IMR-90 (cell line): ENCODE results near the gene ARHGDIA. TPM values are rescaled to one million over a fixed set of nuclear protein-coding genes. Genes with fewer than 3 reads are reported as not detected.

Experiments
- ATAC-seq: fragments of 200-7000 bp; cut with Tn5 transposase; 2 replicates; pipeline ENCODE4 v1.9.1; 2020; ENCODE audit warnings: low read depth, mild to moderate bottlenecking, moderate library complexity
- BruUV-seq: library from RNA; stranded (reverse); fragments of 400-500 nt; replicated peaks from 2 replicates; lab custom pipeline; 2021; lab: Mats Ljungman, UMichigan
- CTCF ChIA-PET: fragments of 300-600 bp; formaldehyde crosslinking; extraction: SDS; loops from one replicate; lab custom pipeline; 2021; ENCODE audit warnings: antibody characterized with exemption; lab: Yijun Ruan, JAX
- POLR2A ChIA-PET: fragments of 300-600 bp; sonication (Branson Sonifier 250); formaldehyde crosslinking; loops from one replicate; lab custom pipeline; 2022; ENCODE audit warnings: antibody characterized with exemption; ENCODE audit not compliant: unreplicated experiment; lab: Charles Lee
- DNase-seq: peaks from one replicate; pipeline ENCODE4 v3.0.0; 2013
- H2AFZ ChIP-seq: replicated peaks from 2 replicates; pipeline ENCODE3; 2013; ENCODE audit warnings: low read length, mild to moderate bottlenecking; ENCODE audit not compliant: poor library complexity
- H2AK5ac ChIP-seq: 2 replicates; pipeline ENCODE4 v1.6.1; 2013; ENCODE audit warnings: low read depth, low read length, inconsistent platforms
- H2AK9ac ChIP-seq: replicated peaks from 2 replicates; pipeline ENCODE3; 2013; ENCODE audit warnings: mild to moderate bottlenecking, low read depth, low read length, moderate library complexity; ENCODE audit not compliant: poor library complexity
- H2BK120ac ChIP-seq: 2 replicates; pipeline ENCODE4 v1.6.1; 2013; ENCODE audit warnings: low read depth, low read length, inconsistent platforms
- H2BK15ac ChIP-seq: 3 replicates; pipeline ENCODE4 v1.6.1; 2013; ENCODE audit warnings: low read depth, low read length, inconsistent platforms
- H2BK20ac ChIP-seq: 2 replicates; pipeline ENCODE4 v1.6.1; 2013; ENCODE audit warnings: low read depth, mild to moderate bottlenecking, inconsistent platforms, low read length, moderate library complexity
- H2BK5ac ChIP-seq: 2 replicates; pipeline ENCODE4 v1.6.1; 2013; ENCODE audit warnings: mild to moderate bottlenecking, low read depth, low read length, inconsistent platforms; ENCODE audit not compliant: poor library complexity, severe bottlenecking
- H3K14ac ChIP-seq: replicated peaks from 2 replicates; pipeline ENCODE4 v1.6.1; 2013; ENCODE audit warnings: low read depth, low read length, inconsistent platforms
- H3K18ac ChIP-seq: 2 replicates; pipeline ENCODE4 v1.6.1; 2013; ENCODE audit warnings: low read depth, low read length, control low read depth
- H3K23ac ChIP-seq: 2 replicates; pipeline ENCODE4 v1.6.1; 2013; ENCODE audit warnings: low read depth, low read length, inconsistent platforms
- H3K27ac ChIP-seq: 2 replicates; pipeline ENCODE4 v1.5.1; 2013; ENCODE audit warnings: mild to moderate bottlenecking, control low read depth, low read length; ENCODE audit not compliant: insufficient read depth
- H3K27me3 ChIP-seq: 2 replicates; pipeline ENCODE4 v1.6.1; 2013; ENCODE audit warnings: low read length; ENCODE audit not compliant: control insufficient read depth, insufficient read depth
- H3K36me3 ChIP-seq: 2 replicates; pipeline ENCODE4 v1.6.1; 2013; ENCODE audit warnings: low read length, mixed read lengths; ENCODE audit not compliant: control insufficient read depth, insufficient read depth
- H3K4ac ChIP-seq: 2 replicates; pipeline ENCODE4 v1.6.1; 2013; ENCODE audit warnings: low read depth, low read length, inconsistent platforms
- H3K4me1 ChIP-seq: 2 replicates; pipeline ENCODE4 v1.6.1; 2013; ENCODE audit warnings: low read length, mixed read lengths; ENCODE audit not compliant: control insufficient read depth, insufficient read depth
- H3K4me2 ChIP-seq: 2 replicates; pipeline ENCODE4 v1.6.1; 2013; ENCODE audit warnings: low read depth, mild to moderate bottlenecking, control low read depth, low read length, moderate library complexity
- H3K4me3 ChIP-seq: 2 replicates; pipeline ENCODE4 v1.5.1; 2013; ENCODE audit warnings: low read depth, mild to moderate bottlenecking, control low read depth, low read length, moderate library complexity; ENCODE audit not compliant: insufficient read depth
- H3K56ac ChIP-seq: 2 replicates; pipeline ENCODE4 v1.6.1; 2013; ENCODE audit warnings: low read length, inconsistent platforms; ENCODE audit not compliant: insufficient read depth; ENCODE audit errors: extremely low read depth
- H3K79me1 ChIP-seq, 2 experiments: 2 replicates each; pipeline ENCODE4 v1.6.1; 2013; ENCODE audit warnings: low read length in 2 of 2, inconsistent platforms in 1 of 2, low read depth in 1 of 2
- H3K9ac ChIP-seq: 2 replicates; pipeline ENCODE4 v1.6.1; 2013; ENCODE audit warnings: low read depth, low read length, control low read depth
- H3K9me1 ChIP-seq: 2 replicates; pipeline ENCODE4 v1.6.1; 2013; ENCODE audit warnings: low read length, inconsistent platforms; ENCODE audit not compliant: insufficient read depth
- H3K9me3 ChIP-seq: 2 replicates; pipeline ENCODE4 v1.6.1; 2013; ENCODE audit warnings: low read length; ENCODE audit not compliant: control insufficient read depth, insufficient read depth
- H4K20me1 ChIP-seq: 2 replicates; pipeline ENCODE4 v1.6.1; 2013; ENCODE audit warnings: low read length, inconsistent platforms; ENCODE audit not compliant: insufficient read depth
- H4K5ac ChIP-seq: 2 replicates; pipeline ENCODE4 v1.6.1; 2013; ENCODE audit warnings: mild to moderate bottlenecking, low read depth, low read length, control low read depth
- H4K8ac ChIP-seq, 2 experiments: 2 replicates each; pipeline ENCODE4 v1.6.1; 2013; ENCODE audit warnings: low read depth in 2 of 2, low read length in 2 of 2, control low read depth in 1 of 2, inconsistent platforms in 1 of 2
- H4K91ac ChIP-seq: 2 replicates; pipeline ENCODE4 v1.6.1; 2013; ENCODE audit warnings: low read depth, low read length, inconsistent platforms; ENCODE audit not compliant: insufficient read depth
- RCOR1 ChIP-seq: IDR thresholded peaks from 2 replicates; pipeline ENCODE4 v1.6.1; 2012; ENCODE audit warnings: mild to moderate bottlenecking, low read length, improper control_type of control experiment; ENCODE audit not compliant: insufficient replicate concordance
- RFX5 ChIP-seq: IDR thresholded peaks from 2 replicates; pipeline ENCODE4 v1.8.0; 2012; ENCODE audit warnings: low read depth, mild to moderate bottlenecking, low read length, moderate library complexity
- WGBS, 2 experiments: methylation state at CpG; one replicate each; pipeline versions ENCODE4 v1.1.5 to v1.1.7; 2013; ENCODE audit warnings: missing lambda C conversion rate in 2 of 2; ENCODE audit not compliant: insufficient read length in 1 of 2; ENCODE audit errors: extremely low coverage in 2 of 2; 5-methylcytosine and 5-hydroxymethylcytosine counted together
- dilution Hi-C: fragments of 300-500 bp; cut with HindIII; formaldehyde crosslinking; loops from one replicate; pipeline ENCODE4 v1.14.3; 2018; ENCODE audit warnings: low sequenced_read_pairs; ENCODE audit not compliant: unreplicated experiment
- in situ Hi-C: fragments of 300-500 bp; cut with MboI; formaldehyde crosslinking; loops from 3 replicates; pipeline ENCODE4 v1.14.3; 2019; ENCODE audit warnings: low sequenced_read_pairs, inconsistent platforms, mixed read lengths
- intact Hi-C: fragments of 100-400 bp; cut with micrococcal nuclease; formaldehyde crosslinking; loops from 2 replicates; pipeline ENCODE4 v1.10.0; 2022
- polyA plus RNA-seq, 3 experiments: library from polyadenylated mRNA; depleted of rRNA; stranded (reverse); fragments of >200 nt; gene quantifications; 2 replicates each; pipeline ENCODE4 v1.2.3, GENCODE V29; 2012; ENCODE audit warnings: low replicate concordance in 1 of 3
- total RNA-seq: library from RNA; depleted of rRNA; stranded (reverse); fragments of >200 nt; gene quantifications from 2 replicates; pipeline ENCODE4 v1.2.3, GENCODE V29; 2012

ARHGDIA gene
- total and polyA plus RNA-seq, 2 of the 4 experiments (the other 2 are of a cell fraction) = 62.7 to 362 TPM

GRCh38 chr17:81858170-81858966, 12.8 kb downstream of the ARHGDIA start:
- no peak overlapping the region for H3K4ac ChIP-seq
- H3K4me3 ChIP-seq = peak overlapping the region; percentile 82; the same call in 1 of the 2 replicates
- peaks cover 17 to 68% of the 10 kb centered on the region in 2 experiments for H3K79me1 ChIP-seq
- no TSS peak for BruUV-seq
- H4K5ac ChIP-seq = no peak overlapping the region
- H2BK120ac ChIP-seq = no peak overlapping the region
- H2BK5ac ChIP-seq = no peak overlapping the region
- no peak overlapping the region for H3K14ac ChIP-seq
- POLR2A ChIA-PET = interaction anchor here (0.5 kb wide), 1 partner anchor 34 kb away, joined by 3 read pairs; no protein-coding TSS in a partner anchor
- intact Hi-C loops = no loop called here
- no peaks in the 10 kb centered on the region for H3K9me3 ChIP-seq
- no peak overlapping the region for H2BK20ac ChIP-seq
- CTCF ChIA-PET = no interaction called here
- no peaks in the 10 kb centered on the region for H3K27me3 ChIP-seq
- H2AK9ac ChIP-seq = peak overlapping the region; percentile 67
- 94% methylated on average over 24 of the region's 30 CpGs; no CpG with 5 or more reads in 1 of the 2 experiments for WGBS, 2 experiments
- peaks cover 20% of the 10 kb centered on the region for H3K9me1 ChIP-seq
- H2BK15ac ChIP-seq = no peak overlapping the region
- no peak overlapping the region; the same call in 1 of the 2 replicates for H3K9ac ChIP-seq
- no peak overlapping the region for H4K91ac ChIP-seq
- H3K36me3 ChIP-seq = peaks cover 46% of the 10 kb centered on the region
- ATAC-seq (no peak), DNase-seq (no peak)
- H3K4me2 ChIP-seq = peak overlapping the region; percentile 98; the same call in 1 of the 2 replicates
- dilution Hi-C loops = no loop called here
- H4K20me1 ChIP-seq = peaks cover 53% of the 10 kb centered on the region
- in situ Hi-C loops = no loop called here
- peaks cover 18% of the 10 kb centered on the region for H3K4me1 ChIP-seq
- 0 out of 2 replicates have a peak overlapping the region, but pooled peaks have one; percentile 86 for H2AK5ac ChIP-seq
- no peak overlapping the region for H3K56ac ChIP-seq
- H3K23ac ChIP-seq = peak overlapping the region; percentile 94
- H3K18ac ChIP-seq = no peak overlapping the region
- H2AFZ ChIP-seq = peak overlapping the region; percentile 43
- TF ChIP-seq RCOR1 = no peak
- TF ChIP-seq RFX5 = no peak
- H4K8ac ChIP-seq = no peak overlapping the region
- H3K27ac ChIP-seq = no peak overlapping the region
